Measurements from ENCODE around the gene BABAM2. TPM values are rescaled to one million over a fixed set of nuclear protein-coding genes. Genes with fewer than 3 reads are reported as not detected.

The BABAM2 gene
- total and polyA plus RNA-seq, 9 of the 15 experiments (the other 6 are each of a cell fraction or from before 2014, with no cell fraction given): 10.9 to 37.4 (median 25.6) TPM

GRCh38 chr2:28375236-28375635, 484.7 kb downstream of the BABAM2 start:
- Histone ChIP-seq H3K4me1 (replicated peaks in 1 of 2; ENCODE audit: control insufficient read depth in 2 of 2, insufficient read depth in 2 of 2, low read length in 2 of 2) (peaks cover 2 to 11% of the 10 kb centered on the region in 2 experiments; a peak in 4 of 5 replicates), H4K20me1 (replicated peaks; ENCODE audit: control insufficient read depth, insufficient read depth, low read length) (no peaks in the 10 kb centered on the region), H3K9me3 (replicated peaks; ENCODE audit: control insufficient read depth, insufficient read depth, low read depth, low read length) (no peaks in the 10 kb centered on the region), H2AFZ (ENCODE audit: low read depth, low read length) (no peak overlapping the region), H3K27me3 (ENCODE audit: control insufficient read depth in 2 of 2, insufficient read depth in 2 of 2, low read length in 2 of 2) (no peaks in the 10 kb centered on the region; a peak in 1 of 5 replicates), H3K4me3 (no peak overlapping the region), H3K9ac (ENCODE audit: insufficient read depth in 1 of 2, low read depth in 2 of 2, low read length in 2 of 2) (no peak overlapping the region), H3K9me1 (ENCODE audit: control insufficient read depth, insufficient read depth, low read length) (no peaks in the 10 kb centered on the region), H3K4me2 (ENCODE audit: insufficient read depth, low read length) (no peak overlapping the region), H3K36me3 (ENCODE audit: control insufficient read depth, insufficient read depth, low read length) (no peaks in the 10 kb centered on the region), H3K79me2 (ENCODE audit: control insufficient read depth, insufficient read depth, low read length) (no peaks in the 10 kb centered on the region), H3K27ac (ENCODE audit: extremely low read depth, low read depth, low read length) (no peak overlapping the region)
- no peak for TF ChIP-seq MLX (CRISPR knock-in tag; conservative IDR thresholded peaks at IDR 0.05)
- TF ChIP-seq ZNF449 (CRISPR knock-in tag; IDR thresholded peaks at IDR 0.05): no peak
- no peak for TF ChIP-seq NCOR1 (IDR thresholded peaks at IDR 0.05)
- TF ChIP-seq ZNF57 (CRISPR knock-in tag; IDR thresholded peaks at IDR 0.05): no peak
- no peak for TF ChIP-seq KHSRP (IDR thresholded peaks at IDR 0.05)
- TF ChIP-seq E2F5 (CRISPR knock-in tag; IDR thresholded peaks at IDR 0.05): no peak
- TF ChIP-seq ZBTB2 (IDR thresholded peaks at IDR 0.05): no peak
- no peak for TF ChIP-seq PURB (CRISPR knock-in tag; IDR thresholded peaks at IDR 0.05; ENCODE audit: low read depth)
- TF ChIP-seq VEZF1 (CRISPR knock-in tag; IDR thresholded peaks at IDR 0.05): no peak
- TF ChIP-seq ZNF436 (CRISPR knock-in tag; IDR thresholded peaks at IDR 0.05): no peak
- TF ChIP-seq LARP7 (IDR thresholded peaks at IDR 0.05): no peak
- ATAC-seq (no peak), FAIRE-seq (no peak), DNase-seq (ENCODE audit: extremely low read depth in 1 of 4, low spot score in 3 of 4) (no peak)
- in situ Hi-C loops (cut with MboI): no loop called here
- 34% methylated on average over 3 of the region's 3 CpGs for WGBS (ENCODE audit: insufficient coverage, low coverage, missing lambda C conversion rate)
- CTCF ChIA-PET (ENCODE audit: low intra/inter-chr PET ratio): no interaction called here
- POLR2A ChIA-PET: no interaction called here
- intact Hi-C loops (cut with micrococcal nuclease): no loop called here
- no TSS peak for BruUV-seq (replicated peaks)
